K562 (cell line): ENCODE measurements around the gene PRXL2A. TPM values are rescaled to one million over a fixed set of nuclear protein-coding genes. Genes with fewer than 3 reads are reported as not detected.
A peak's percentile ranks its signal among the peaks of the same experiment; 100 is the strongest.

Experiments
- BACH1 ChIP-seq: fragments of 200-800 bp; sonication (Bioruptor generic); IDR thresholded peaks from 2 replicates; pipeline ENCODE4 v1.6.1; 2016; ENCODE audit warnings: missing genetic modification characterization, missing compliant biosample characterization
- FOXM1 ChIP-seq, 2 experiments: fragments of 450-650 bp in 1 of 2; sonication (generic) in 1 of 2; formaldehyde crosslinking in 1 of 2; IDR thresholded peaks; 2 replicates each; pipeline versions ENCODE4 v1.6.1 to v1.9.0; 2017 to 2022; ENCODE audit warnings: low read depth in 2 of 2, mild to moderate bottlenecking in 2 of 2, missing genetic modification reagents in 1 of 2, moderate library complexity in 1 of 2
- HDAC1 ChIP-seq, 2 experiments: fragments of 450-650 bp; IDR thresholded peaks; 2 replicates each; pipeline ENCODE4 v1.6.1; 2016 to 2017; ENCODE audit warnings: inconsistent platforms in 1 of 2, mild to moderate bottlenecking in 1 of 2, moderate library complexity in 1 of 2
- MYBL2 ChIP-seq, 2 experiments: fragments of 450-650 bp in 1 of 2; sonication (generic) in 1 of 2; formaldehyde crosslinking in 1 of 2; IDR thresholded peaks; 2 replicates each; pipeline versions ENCODE4 v1.6.1 to v1.8.1; 2017 to 2022; ENCODE audit warnings: borderline replicate concordance in 1 of 2, inconsistent platforms in 1 of 2, low read depth in 1 of 2, mild to moderate bottlenecking in 1 of 2, missing genetic modification reagents in 1 of 2, moderate library complexity in 1 of 2
- NFE2L1 ChIP-seq: fragments of 450-650 bp; IDR thresholded peaks from 2 replicates; pipeline ENCODE4 v1.6.1; 2016; ENCODE audit warnings: missing genetic modification characterization, low read depth, mild to moderate bottlenecking, missing compliant biosample characterization, moderate library complexity, borderline replicate concordance
- NR2C2 ChIP-seq, 2 experiments: fragments of 200-800 bp in 1 of 2; sonication (Bioruptor generic) in 1 of 2; sonication (generic) in 1 of 2; formaldehyde crosslinking in 1 of 2; IDR thresholded peaks; 2 replicates each; pipeline versions ENCODE4 v1.6.1 to v1.8.0; 2016 to 2022; ENCODE audit warnings: mild to moderate bottlenecking in 1 of 2, missing compliant biosample characterization in 1 of 2, missing genetic modification characterization in 1 of 2, missing genetic modification reagents in 1 of 2
- PPARD ChIP-seq: fragments of 250-450 bp; sonication (Bioruptor Pico); IDR thresholded peaks from 2 replicates; pipeline ENCODE4 v1.8.0; 2022; ENCODE audit warnings: inconsistent platforms, mild to moderate bottlenecking, moderate library complexity
- RAD51 ChIP-seq: fragments of 450-650 bp; IDR thresholded peaks from 2 replicates; pipeline ENCODE4 v1.7.1; 2016; ENCODE audit warnings: low read depth, mild to moderate bottlenecking, borderline replicate concordance
- SRSF9 ChIP-seq: fragments of 200-400 bp; formaldehyde crosslinking; IDR thresholded peaks from 2 replicates; pipeline ENCODE4 v1.6.1; 2017; ENCODE audit warnings: low read depth, low read length, borderline replicate concordance
- TEAD4 ChIP-seq, 2 experiments: sonication (generic) in 1 of 2; formaldehyde crosslinking in 1 of 2; IDR thresholded peaks; 2 replicates each; pipeline versions ENCODE4 v1.6.1 to v1.8.0; 2012 to 2022; ENCODE audit warnings: borderline replicate concordance in 1 of 2, inconsistent platforms in 1 of 2, low read length in 1 of 2, mild to moderate bottlenecking in 1 of 2, missing genetic modification reagents in 1 of 2
- XRCC3 ChIP-seq: fragments of 450-650 bp; IDR thresholded peaks from 2 replicates; pipeline ENCODE4 v1.6.1; 2017; ENCODE audit warnings: mild to moderate bottlenecking, moderate library complexity
- YBX1 ChIP-seq: fragments of 450-650 bp; IDR thresholded peaks from 2 replicates; pipeline ENCODE4 v1.7.1; 2016; ENCODE audit warnings: mild to moderate bottlenecking
- ZNF444 ChIP-seq: fragments of 250-450 bp; sonication (Bioruptor Pico); IDR thresholded peaks from 2 replicates; pipeline ENCODE4 v1.4.0; 2020; ENCODE audit warnings: mild to moderate bottlenecking, moderate library complexity
- ZNF77 ChIP-seq: fragments of 250-450 bp; sonication (Bioruptor Pico); IDR thresholded peaks from 2 replicates; pipeline ENCODE4 v1.5.0; 2020
- polyA plus RNA-seq, 8 experiments: library from polyadenylated mRNA; depleted of rRNA in 4 of 8; stranded (reverse) in 5 of 8; unstranded in 3 of 8; fragments of >200 nt; fragmentation: Nextera tagmentation in 2 of 8; fragmentation: Illumina TruSeq in 1 of 8; extraction: Ambion mirVana in 2 of 8; extraction: Trizol in 1 of 8; gene quantifications; 2 replicates each; pipeline versions ENCODE4 v1.2.1 to v1.2.3, GENCODE V29; 2011 to 2014; ENCODE audit warnings: inconsistent platforms in 1 of 8, missing spikeins in 1 of 8
- total RNA-seq, 7 experiments: library from RNA; depleted of rRNA in 6 of 7; stranded (reverse); fragments of >200 nt in 6 of 7; fragmentation: Illumina TruSeq in 2 of 7; extraction: Trizol in 2 of 7; gene quantifications; 2 replicates each; pipeline versions ENCODE4 v1.2.1 to v1.2.3, GENCODE V29; 2011 to 2021; ENCODE audit warnings: low replicate concordance in 1 of 7
- TF ChIP-seq, protein P1 (sequence below): fragments of 450-650 bp; IDR thresholded peaks from 2 replicates; pipeline ENCODE4 v1.6.1; 2017; ENCODE audit warnings: antibody characterized with exemption, mild to moderate bottlenecking
- TF ChIP-seq, protein P2 (sequence below): fragments of 150-350 bp; IDR thresholded peaks from 2 replicates; pipeline ENCODE4 v1.6.1; 2014; ENCODE audit warnings: low read depth, mild to moderate bottlenecking, low read length, borderline replicate concordance

The PRXL2A gene
- total and polyA plus RNA-seq, 9 of the 15 experiments (the other 6 are each of a cell fraction or from before 2014, with no cell fraction given), result 0.14 to 1.2 (median 0.75) TPM

DNA sequence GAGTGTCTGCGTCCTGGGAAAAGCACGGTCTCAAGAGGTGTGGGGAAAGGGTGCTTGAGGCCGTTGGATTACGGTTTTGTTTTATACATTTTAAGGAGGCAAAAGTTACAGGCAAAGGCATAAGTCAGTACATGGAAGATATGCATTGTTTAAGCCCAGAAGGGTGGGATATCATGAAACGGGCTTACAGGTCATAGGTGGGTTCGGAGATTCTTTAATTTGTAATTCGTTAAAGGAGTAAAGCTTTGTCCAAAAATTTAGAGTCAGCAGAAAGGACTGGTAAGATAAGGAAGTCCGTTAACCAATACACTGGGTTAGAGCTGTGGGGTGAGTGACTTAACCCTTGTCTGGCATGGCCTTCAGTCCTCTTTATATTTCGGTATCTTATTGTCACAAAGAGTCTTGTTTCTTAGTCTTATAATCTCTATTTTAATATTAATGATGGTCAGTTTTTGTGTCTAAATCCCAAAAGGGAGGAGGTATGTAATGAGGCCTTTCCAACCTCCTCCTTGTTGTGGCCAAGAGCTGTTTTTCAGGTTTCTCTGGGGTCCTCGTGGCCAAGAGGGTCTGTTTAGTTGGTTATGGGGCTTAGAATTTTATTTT is 58.5 kb downstream of the PRXL2A start (continued):
- TF ChIP-seq, protein P1, sequence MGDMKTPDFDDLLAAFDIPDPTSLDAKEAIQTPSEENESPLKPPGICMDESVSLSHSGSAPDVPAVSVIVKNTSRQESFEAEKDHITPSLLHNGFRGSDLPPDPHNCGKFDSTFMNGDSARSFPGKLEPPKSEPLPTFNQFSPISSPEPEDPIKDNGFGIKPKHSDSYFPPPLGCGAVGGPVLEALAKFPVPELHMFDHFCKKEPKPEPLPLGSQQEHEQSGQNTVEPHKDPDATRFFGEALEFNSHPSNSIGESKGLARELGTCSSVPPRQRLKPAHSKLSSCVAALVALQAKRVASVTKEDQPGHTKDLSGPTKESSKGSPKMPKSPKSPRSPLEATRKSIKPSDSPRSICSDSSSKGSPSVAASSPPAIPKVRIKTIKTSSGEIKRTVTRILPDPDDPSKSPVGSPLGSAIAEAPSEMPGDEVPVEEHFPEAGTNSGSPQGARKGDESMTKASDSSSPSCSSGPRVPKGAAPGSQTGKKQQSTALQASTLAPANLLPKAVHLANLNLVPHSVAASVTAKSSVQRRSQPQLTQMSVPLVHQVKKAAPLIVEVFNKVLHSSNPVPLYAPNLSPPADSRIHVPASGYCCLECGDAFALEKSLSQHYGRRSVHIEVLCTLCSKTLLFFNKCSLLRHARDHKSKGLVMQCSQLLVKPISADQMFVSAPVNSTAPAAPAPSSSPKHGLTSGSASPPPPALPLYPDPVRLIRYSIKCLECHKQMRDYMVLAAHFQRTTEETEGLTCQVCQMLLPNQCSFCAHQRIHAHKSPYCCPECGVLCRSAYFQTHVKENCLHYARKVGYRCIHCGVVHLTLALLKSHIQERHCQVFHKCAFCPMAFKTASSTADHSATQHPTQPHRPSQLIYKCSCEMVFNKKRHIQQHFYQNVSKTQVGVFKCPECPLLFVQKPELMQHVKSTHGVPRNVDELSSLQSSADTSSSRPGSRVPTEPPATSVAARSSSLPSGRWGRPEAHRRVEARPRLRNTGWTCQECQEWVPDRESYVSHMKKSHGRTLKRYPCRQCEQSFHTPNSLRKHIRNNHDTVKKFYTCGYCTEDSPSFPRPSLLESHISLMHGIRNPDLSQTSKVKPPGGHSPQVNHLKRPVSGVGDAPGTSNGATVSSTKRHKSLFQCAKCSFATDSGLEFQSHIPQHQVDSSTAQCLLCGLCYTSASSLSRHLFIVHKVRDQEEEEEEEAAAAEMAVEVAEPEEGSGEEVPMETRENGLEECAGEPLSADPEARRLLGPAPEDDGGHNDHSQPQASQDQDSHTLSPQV, result peak; percentile 91
- TF ChIP-seq NFE2L1 (tag) (no peak), MYBL2 (IDR thresholded peaks at IDR 0.05; ENCODE audit: low read depth) (no peak; the same call in 1 of the 2 replicates), MYBL2 (CRISPR knock-in tag; IDR thresholded peaks at IDR 0.05; ENCODE audit: borderline replicate concordance) (no peak), NR2C2 (CRISPR knock-in tag; IDR thresholded peaks at IDR 0.05) (no peak), NR2C2 (tag; IDR thresholded peaks at IDR 0.05) (peak; percentile 68), RAD51 (no peak), TEAD4 (IDR thresholded peaks at IDR 0.05; ENCODE audit: low read length) (no peak), TEAD4 (CRISPR knock-in tag; IDR thresholded peaks at IDR 0.05; ENCODE audit: borderline replicate concordance) (no peak), XRCC3 (no peak), BACH1 (tag) (0 out of 2 replicates have a peak, but pooled peaks have one; percentile 16), FOXM1 (IDR thresholded peaks at IDR 0.05; ENCODE audit: low read depth) (peak; percentile 54; the same call in 1 of the 2 replicates), FOXM1 (CRISPR knock-in tag; IDR thresholded peaks at IDR 0.05; ENCODE audit: low read depth) (no peak), PPARD (CRISPR knock-in tag) (no peak), YBX1 (no peak), ZNF444 (no peak), HDAC1 (IDR thresholded peaks at IDR 0.05) (0 out of 4 replicates have a peak, but pooled peaks of 1 of the 2 experiments have one; percentile 22), ZNF77 (CRISPR knock-in tag) (no peak), SRSF9 (no peak)
- TF ChIP-seq, protein P2, sequence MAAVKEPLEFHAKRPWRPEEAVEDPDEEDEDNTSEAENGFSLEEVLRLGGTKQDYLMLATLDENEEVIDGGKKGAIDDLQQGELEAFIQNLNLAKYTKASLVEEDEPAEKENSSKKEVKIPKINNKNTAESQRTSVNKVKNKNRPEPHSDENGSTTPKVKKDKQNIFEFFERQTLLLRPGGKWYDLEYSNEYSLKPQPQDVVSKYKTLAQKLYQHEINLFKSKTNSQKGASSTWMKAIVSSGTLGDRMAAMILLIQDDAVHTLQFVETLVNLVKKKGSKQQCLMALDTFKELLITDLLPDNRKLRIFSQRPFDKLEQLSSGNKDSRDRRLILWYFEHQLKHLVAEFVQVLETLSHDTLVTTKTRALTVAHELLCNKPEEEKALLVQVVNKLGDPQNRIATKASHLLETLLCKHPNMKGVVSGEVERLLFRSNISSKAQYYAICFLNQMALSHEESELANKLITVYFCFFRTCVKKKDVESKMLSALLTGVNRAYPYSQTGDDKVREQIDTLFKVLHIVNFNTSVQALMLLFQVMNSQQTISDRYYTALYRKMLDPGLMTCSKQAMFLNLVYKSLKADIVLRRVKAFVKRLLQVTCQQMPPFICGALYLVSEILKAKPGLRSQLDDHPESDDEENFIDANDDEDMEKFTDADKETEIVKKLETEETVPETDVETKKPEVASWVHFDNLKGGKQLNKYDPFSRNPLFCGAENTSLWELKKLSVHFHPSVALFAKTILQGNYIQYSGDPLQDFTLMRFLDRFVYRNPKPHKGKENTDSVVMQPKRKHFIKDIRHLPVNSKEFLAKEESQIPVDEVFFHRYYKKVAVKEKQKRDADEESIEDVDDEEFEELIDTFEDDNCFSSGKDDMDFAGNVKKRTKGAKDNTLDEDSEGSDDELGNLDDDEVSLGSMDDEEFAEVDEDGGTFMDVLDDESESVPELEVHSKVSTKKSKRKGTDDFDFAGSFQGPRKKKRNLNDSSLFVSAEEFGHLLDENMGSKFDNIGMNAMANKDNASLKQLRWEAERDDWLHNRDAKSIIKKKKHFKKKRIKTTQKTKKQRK, result no peak
